ENCODE measurements around the gene MARK3. TPM values are rescaled to one million over a fixed set of nuclear protein-coding genes. Genes with fewer than 3 reads are reported as not detected.
"Not testable (repeated sequence)": the region's sequence is repeated elsewhere in the genome, so short reads cannot be mapped to it uniquely, and the experiment has no call there.

MARK3 gene
- polyA plus RNA-seq (ENCODE audit: insufficient read length): 64.4 TPM

GRCh38 chr14:103385152-103385928, at the start of gene MARK3:
Gene MARK3 (plus strand): TSS chr14:103385415. CDS start chr14:103386030, 615 bp downstream.
- peak; percentile 87 for DNase-seq (ENCODE audit: low read depth)

- DNase-seq (ENCODE audit: low read depth): no peak
These were observed 49.0 kb upstream of the MARK3 start for GRCh38 chr14:103336191-103336590.

GRCh38 chr14:103337794-103338193, 47.4 kb upstream of the MARK3 start:
- DNase-seq (ENCODE audit: low read depth): no peak

GRCh38 chr14:103339561-103339960, 45.7 kb upstream of the MARK3 start:
- no peak for DNase-seq (ENCODE audit: low read depth)

- DNase-seq (ENCODE audit: low read depth): no peak
These were observed 44.6 kb upstream of the MARK3 start for GRCh38 chr14:103340480-103341212.

- DNase-seq (ENCODE audit: low read depth): no peak
These were observed 43.7 kb upstream of the MARK3 start for GRCh38 chr14:103341250-103342129.

- no peak for DNase-seq (ENCODE audit: low read depth)
These were observed 41.9 kb upstream of the MARK3 start for GRCh38 chr14:103343164-103343879.

- DNase-seq (ENCODE audit: low read depth): no peak
These were observed 41.1 kb upstream of the MARK3 start for GRCh38 chr14:103343905-103344797.

- no peak for DNase-seq (ENCODE audit: low read depth)
These were observed 38.9 kb upstream of the MARK3 start for GRCh38 chr14:103346286-103346685.

GRCh38 chr14:103347091-103347815, 38.0 kb upstream of the MARK3 start:
- no peak for DNase-seq (ENCODE audit: low read depth)

- no peak for DNase-seq (ENCODE audit: low read depth)
These were observed 37.1 kb upstream of the MARK3 start for GRCh38 chr14:103348154-103348553.

GRCh38 chr14:103349982-103350381, 35.2 kb upstream of the MARK3 start:
- no peak for DNase-seq (ENCODE audit: low read depth)

GRCh38 chr14:103353362-103353761, 31.9 kb upstream of the MARK3 start:
- DNase-seq (ENCODE audit: low read depth): no peak

- no peak for DNase-seq (ENCODE audit: low read depth)
These were observed 31.1 kb upstream of the MARK3 start for GRCh38 chr14:103354141-103354540.

GRCh38 chr14:103356024-103356682, 29.1 kb upstream of the MARK3 start:
- DNase-seq (ENCODE audit: low read depth): no peak

GRCh38 chr14:103357552-103357951, 27.7 kb upstream of the MARK3 start:
- DNase-seq (ENCODE audit: low read depth): not testable (repeated sequence)

- no peak for DNase-seq (ENCODE audit: low read depth)
These were observed 24.7 kb upstream of the MARK3 start for GRCh38 chr14:103360548-103360947.

GRCh38 chr14:103361867-103362266, 23.3 kb upstream of the MARK3 start:
- no peak for DNase-seq (ENCODE audit: low read depth)

GRCh38 chr14:103362780-103363179, 22.4 kb upstream of the MARK3 start:
- DNase-seq (ENCODE audit: low read depth): no peak
